ENCODE data around the gene WIZ. TPM values are rescaled to one million over a fixed set of nuclear protein-coding genes. Genes with fewer than 3 reads are reported as not detected.
A peak's percentile ranks its signal among the peaks of the same experiment; 100 is the strongest.

WIZ gene
- total RNA-seq, 1 donor from 2014 or later, result 34.1 TPM

GRCh38 chr19:15452111-15453047 lies 2.6 kb upstream of the WIZ start:
- POLR2A ChIA-PET, result interaction anchor here (1.3 to 2.9 kb wide), 3 partner anchors 11 to 34 kb away, joined by 3 to 14 read pairs (median 9); partner anchors contain the start of gene AKAP8L
- H3K27ac Mint-ChIP-seq, result no peak overlapping the region
- H3K27me3 Mint-ChIP-seq, result no peaks in the 10 kb centered on the region
- no peak for DNase-seq
- intact Hi-C loops (cut with micrococcal nuclease), result no loop called here
- H3K36me3 Mint-ChIP-seq (ENCODE audit: low read depth), result peaks cover 43% of the 10 kb centered on the region
- H3K4me3 Mint-ChIP-seq, result no peak overlapping the region
- CTCF ChIA-PET, result no interaction called here
- no peak for TF ChIP-seq CTCF (IDR thresholded peaks at IDR 0.05)
- peaks cover 17% of the 10 kb centered on the region for H3K4me1 Mint-ChIP-seq
- ATAC-seq (ENCODE audit: low read depth), result no peak
- H3K9me3 Mint-ChIP-seq, result no peaks in the 10 kb centered on the region

- POLR2A ChIA-PET, result interaction anchor here (2.4 to 2.9 kb wide), 2 partner anchors 13 to 32 kb away, joined by 7 to 14 read pairs; partner anchors contain the start of gene AKAP8L
- peaks cover 33% of the 10 kb centered on the region for H3K36me3 Mint-ChIP-seq (ENCODE audit: low read depth)
- DNase-seq (no peak), ATAC-seq (ENCODE audit: low read depth) (no peak)
- no peak for TF ChIP-seq CTCF (IDR thresholded peaks at IDR 0.05)
- intact Hi-C loops (cut with micrococcal nuclease), result loop anchor here (2.0 kb wide), 1 partner anchor 14 kb away; the partner anchor contains the start of gene RASAL3
- no peaks in the 10 kb centered on the region for H3K9me3 Mint-ChIP-seq
- CTCF ChIA-PET, result interaction anchor here (1.2 kb wide), 1 partner anchor 13 kb away, joined by 4 read pairs; no protein-coding TSS in a partner anchor
- H3K4me1 Mint-ChIP-seq, result peaks cover 17% of the 10 kb centered on the region
- peak overlapping the region; percentile 80 for H3K4me3 Mint-ChIP-seq
- peak overlapping the region; percentile 90 for H3K27ac Mint-ChIP-seq
- H3K27me3 Mint-ChIP-seq, result no peaks in the 10 kb centered on the region
Observed at GRCh38 chr19:15450528-15450890, 753 bp upstream of the WIZ start.

- ATAC-seq (ENCODE audit: low read depth), result peak; percentile 40
- peaks cover 17% of the 10 kb centered on the region for H3K4me1 Mint-ChIP-seq
- H3K27me3 Mint-ChIP-seq, result no peaks in the 10 kb centered on the region
Observed at GRCh38 chr19:15448778-15449619, 757 bp downstream of the WIZ start.

GRCh38 chr19:15448044-15448777 lies 1.5 kb downstream of the WIZ start:
- peaks cover 13% of the 10 kb centered on the region for H3K36me3 Mint-ChIP-seq (ENCODE audit: low read depth)
- H3K4me1 Mint-ChIP-seq, result peaks cover 17% of the 10 kb centered on the region
- no peaks in the 10 kb centered on the region for H3K9me3 Mint-ChIP-seq
- no peak for ATAC-seq (ENCODE audit: low read depth)
- POLR2A ChIA-PET, result interaction anchor here (1.1 to 1.3 kb wide), 2 partner anchors 15 to 29 kb away, joined by 4 read pairs; partner anchors contain the start of gene AKAP8L
- peak overlapping the region; percentile 59 for H3K27ac Mint-ChIP-seq
- no peak for DNase-seq
- CTCF ChIA-PET, result no interaction called here
- H3K27me3 Mint-ChIP-seq, result no peaks in the 10 kb centered on the region
- intact Hi-C loops (cut with micrococcal nuclease), result no loop called here
- no peak for TF ChIP-seq CTCF (IDR thresholded peaks at IDR 0.05)
- peak overlapping the region; percentile 80 for H3K4me3 Mint-ChIP-seq

More at GRCh38 chr19:15448778-15449619, 757 bp downstream of the WIZ start:
- H3K9me3 Mint-ChIP-seq, result no peaks in the 10 kb centered on the region
- peak; percentile 52 for DNase-seq
- ChIA-PET POLR2A (interaction anchor here (0.6 to 2.4 kb wide), 4 partner anchors 15 to 857 kb away, joined by 3 to 7 read pairs (median 4); partner anchors contain the start of gene AKAP8L), CTCF (no interaction called here)
- H3K4me3 Mint-ChIP-seq, result peak overlapping the region; percentile 80
- intact Hi-C loops (cut with micrococcal nuclease), result loop anchor here (1.0 kb wide), 2 partner anchors 16 to 30 kb away; no protein-coding TSS in a partner anchor
- peak overlapping the region; percentile 59 for H3K27ac Mint-ChIP-seq
- TF ChIP-seq CTCF (IDR thresholded peaks at IDR 0.05), result no peak
- peaks cover 21% of the 10 kb centered on the region for H3K36me3 Mint-ChIP-seq (ENCODE audit: low read depth)
